Activated CD8-positive, alpha-beta memory T cell treated with anti-CD3 and anti-CD28 coated beads, Interleukin-2, amount 50 U/mL, for 1 hour (primary cell): ENCODE data around the gene ZNF516.
"Not testable (repeated sequence)": the region's sequence is repeated elsewhere in the genome, so short reads cannot be mapped to it uniquely, and the experiment has no call there.

Source experiments
- DNase-seq: peaks from one replicate; pipeline ENCODE4 v3.0.0-alpha.2; 2020; ENCODE audit errors: extremely low read depth

The ZNF516 gene

GRCh38 chr18:76490033-76490432 is 5.0 kb downstream of the ZNF516 start:
- no peak for DNase-seq

- DNase-seq = no peak
Measured at GRCh38 chr18:76489081-76489480, 6.0 kb downstream of the ZNF516 start.

- no peak for DNase-seq
Measured at GRCh38 chr18:76488190-76488589, 6.9 kb downstream of the ZNF516 start.

GRCh38 chr18:76487782-76488181 is 7.3 kb downstream of the ZNF516 start:
- DNase-seq = no peak

- DNase-seq = no peak
Measured at GRCh38 chr18:76487070-76487469, 8.0 kb downstream of the ZNF516 start.

GRCh38 chr18:76486574-76486973 is 8.5 kb downstream of the ZNF516 start:
- DNase-seq = no peak

- DNase-seq = no peak
Measured at GRCh38 chr18:76486038-76486437, 9.0 kb downstream of the ZNF516 start.

- DNase-seq = no peak
Measured at GRCh38 chr18:76484749-76485387, 10.2 kb downstream of the ZNF516 start.

- no peak for DNase-seq
Measured at GRCh38 chr18:76483780-76484179, 11.3 kb downstream of the ZNF516 start.

GRCh38 chr18:76482971-76483691 is 11.9 kb downstream of the ZNF516 start:
- DNase-seq = no peak

- DNase-seq = no peak
Measured at GRCh38 chr18:76482267-76482666, 12.8 kb downstream of the ZNF516 start.

- no peak for DNase-seq
Measured at GRCh38 chr18:76480913-76481312, 14.1 kb downstream of the ZNF516 start.

- DNase-seq = no peak
Measured at GRCh38 chr18:76479351-76480238, 15.4 kb downstream of the ZNF516 start.

GRCh38 chr18:76476665-76477561 is 18.1 kb downstream of the ZNF516 start:
- no peak for DNase-seq

GRCh38 chr18:76475450-76476194 is 19.4 kb downstream of the ZNF516 start:
- no peak for DNase-seq

- DNase-seq = no peak
Measured at GRCh38 chr18:76474824-76475223, 20.2 kb downstream of the ZNF516 start.

- DNase-seq = not testable (repeated sequence)
Measured at GRCh38 chr18:76473521-76473920, 21.5 kb downstream of the ZNF516 start.

- DNase-seq = no peak
Measured at GRCh38 chr18:76472829-76473228, 22.2 kb downstream of the ZNF516 start.

- DNase-seq = no peak
Measured at GRCh38 chr18:76471593-76471992, 23.4 kb downstream of the ZNF516 start.

GRCh38 chr18:76468345-76469304 is 26.4 kb downstream of the ZNF516 start:
- no peak for DNase-seq
